OCI-LY3 (cell line): ENCODE measurements around the gene TLDC2.

Experiments
- H2AFZ ChIP-seq: fragments of 200-600, 300-600 bp; shearing (Covaris generic); 2 replicates; pipeline ENCODE4 v1.6.0; 2014; ENCODE audit warnings: antibody characterized with exemption, low read depth, low read length
- H3K27ac ChIP-seq: fragments of 200-600, 300-600 bp; sonication (generic); 2 replicates; pipeline ENCODE4 v1.5.1; 2014; ENCODE audit warnings: mild to moderate bottlenecking, low read length, moderate library complexity, mixed read lengths
- H3K27me3 ChIP-seq: fragments of 200-600, 300-600 bp; sonication (generic); 2 replicates; pipeline ENCODE4 v1.6.1; 2014; ENCODE audit warnings: low read depth, low read length, mixed read lengths
- H3K36me3 ChIP-seq: fragments of 200-600, 300-600 bp; sonication (generic); replicated peaks from 2 replicates; pipeline ENCODE3; 2014; ENCODE audit warnings: low read depth, low read length, mixed read lengths
- H3K4me1 ChIP-seq: fragments of 300-600, 200-600 bp; sonication (generic); 2 replicates; pipeline ENCODE4 v1.6.1; 2014; ENCODE audit warnings: low read length, mixed read lengths
- H3K4me2 ChIP-seq: fragments of 200-600, 300-600 bp; sonication (generic); 2 replicates; pipeline ENCODE4 v1.6.1; 2014; ENCODE audit warnings: low read length, mixed read lengths
- H3K4me3 ChIP-seq: fragments of 300-600, 200-600 bp; sonication (generic); 2 replicates; pipeline ENCODE4 v1.5.1; 2014; ENCODE audit warnings: antibody characterized with exemption, mild to moderate bottlenecking, low read length, moderate library complexity
- H3K79me2 ChIP-seq: fragments of 300-600, 200-600 bp; shearing (Covaris generic); 2 replicates; pipeline ENCODE4 v1.6.1; 2014; ENCODE audit warnings: mild to moderate bottlenecking, low read length, mixed read lengths
- H3K9ac ChIP-seq: fragments of 300-600, 200-600 bp; shearing (Covaris generic); 2 replicates; pipeline ENCODE4 v1.6.0; 2014; ENCODE audit warnings: mild to moderate bottlenecking, low read length, moderate library complexity
- H3K9me3 ChIP-seq: fragments of 200-600, 300-600 bp; shearing (Covaris generic); 2 replicates; pipeline ENCODE4 v1.6.1; 2014; ENCODE audit warnings: low read length, mixed read lengths; ENCODE audit not compliant: insufficient read depth
- H4K20me1 ChIP-seq: fragments of 200-600, 300-600 bp; sonication (generic); 2 replicates; pipeline ENCODE4 v1.6.1; 2016; ENCODE audit warnings: low read length, mixed read lengths; ENCODE audit not compliant: insufficient read depth
- CTCF ChIP-seq: fragments of 200-600, 300-600 bp; sonication (generic); IDR thresholded peaks from 2 replicates; pipeline ENCODE4 v1.5.1; 2014; ENCODE audit warnings: antibody characterized with exemption, low read length, low read depth
- EZH2phosphoT487 ChIP-seq: fragments of 200-600 bp; shearing (Covaris generic); IDR thresholded peaks from 2 replicates; pipeline ENCODE4 v1.6.1; 2018; ENCODE audit warnings: antibody characterized with exemption, mixed run types, low read depth

Gene TLDC2

GRCh38 chr20:36880741-36881250 lies 4.9 kb downstream of the TLDC2 start:
- Histone ChIP-seq H3K9ac (no peak overlapping the region), H3K27ac (no peak overlapping the region), H3K79me2 (no peaks in the 10 kb centered on the region), H3K36me3 (no peaks in the 10 kb centered on the region), H3K4me3 (no peak overlapping the region), H3K4me1 (peaks cover 14% of the 10 kb centered on the region), H3K4me2 (no peak overlapping the region), H3K27me3 (no peaks in the 10 kb centered on the region), H4K20me1 (no peaks in the 10 kb centered on the region), H3K9me3 (no peaks in the 10 kb centered on the region), H2AFZ (no peak overlapping the region)
- TF ChIP-seq EZH2phosphoT487 (no peak), CTCF (no peak)

GRCh38 chr20:36881331-36881730 lies 5.4 kb downstream of the TLDC2 start:
- H3K9me3 ChIP-seq, result no peaks in the 10 kb centered on the region

DNA sequence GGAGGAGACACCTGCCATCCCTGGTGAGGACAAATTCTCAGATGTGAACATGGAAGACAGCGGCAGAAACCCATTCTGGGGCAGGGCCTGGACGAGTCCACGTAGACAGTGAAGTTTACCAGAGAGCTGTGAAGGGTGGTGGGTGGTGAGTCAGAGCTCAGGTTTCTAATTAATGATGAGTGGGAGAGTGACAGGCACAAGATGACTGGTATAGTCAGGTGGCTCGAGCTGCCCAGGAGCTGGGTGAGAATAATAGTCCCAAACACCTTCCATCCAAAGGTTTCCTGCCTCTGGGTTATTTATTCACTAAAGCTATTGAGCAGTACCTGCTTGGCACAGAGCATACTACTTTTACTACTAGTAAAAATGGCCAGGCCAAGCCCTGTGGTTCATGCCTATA lies 6.0 kb downstream of the TLDC2 start:
- Histone ChIP-seq H3K27me3 (no peaks in the 10 kb centered on the region), H2AFZ (no peak overlapping the region), H3K4me1 (peaks cover 19% of the 10 kb centered on the region), H3K79me2 (no peaks in the 10 kb centered on the region), H3K9ac (no peak overlapping the region), H3K27ac (no peak overlapping the region), H3K9me3 (no peaks in the 10 kb centered on the region), H4K20me1 (no peaks in the 10 kb centered on the region), H3K4me3 (no peak overlapping the region), H3K36me3 (no peaks in the 10 kb centered on the region), H3K4me2 (peak overlapping the region; percentile 29)
- TF ChIP-seq CTCF, result no peak

More at GRCh38 chr20:36881331-36881730, 5.4 kb downstream of the TLDC2 start:
- Histone ChIP-seq H4K20me1 (no peaks in the 10 kb centered on the region), H3K9ac (no peak overlapping the region), H3K27me3 (no peaks in the 10 kb centered on the region), H3K27ac (no peak overlapping the region), H3K79me2 (no peaks in the 10 kb centered on the region), H3K4me1 (peaks cover 14% of the 10 kb centered on the region), H3K4me3 (no peak overlapping the region), H2AFZ (no peak overlapping the region), H3K4me2 (peak overlapping the region; percentile 29; the same call in 1 of the 2 replicates), H3K36me3 (no peaks in the 10 kb centered on the region)
- TF ChIP-seq CTCF, result no peak
- TF ChIP-seq EZH2phosphoT487, result no peak

GRCh38 chr20:36883977-36884535 lies 8.1 kb downstream of the TLDC2 start:
- peaks cover 25% of the 10 kb centered on the region for H3K4me1 ChIP-seq
- no peaks in the 10 kb centered on the region for H4K20me1 ChIP-seq
- no peaks in the 10 kb centered on the region for H3K79me2 ChIP-seq
- no peaks in the 10 kb centered on the region for H3K36me3 ChIP-seq
- H3K4me2 ChIP-seq, result no peak overlapping the region
- no peaks in the 10 kb centered on the region for H3K27me3 ChIP-seq
- no peak overlapping the region for H3K9ac ChIP-seq
- H3K9me3 ChIP-seq, result no peaks in the 10 kb centered on the region
- H3K27ac ChIP-seq, result no peak overlapping the region
- no peak overlapping the region for H3K4me3 ChIP-seq
- no peak overlapping the region for H2AFZ ChIP-seq
- TF ChIP-seq CTCF (no peak), EZH2phosphoT487 (no peak)
